HEK293T (cell line): Measurements from ENCODE around the gene BEAN1.

Experiments
- ARNT ChIP-seq: fragments of 450-650 bp; IDR thresholded peaks from 2 replicates; pipeline ENCODE4 v1.6.1; 2017; ENCODE audit warnings: mild to moderate bottlenecking
- ELF4 ChIP-seq: fragments of 450-650 bp; IDR thresholded peaks from 2 replicates; pipeline ENCODE4 v1.6.1; 2017; ENCODE audit warnings: antibody characterized with exemption
- FOXA1 ChIP-seq: fragments of 450-650 bp; IDR thresholded peaks from 2 replicates; pipeline ENCODE4 v1.6.1; 2016; ENCODE audit warnings: mild to moderate bottlenecking
- FOXM1 ChIP-seq: fragments of 450-650 bp; IDR thresholded peaks from 2 replicates; pipeline ENCODE4 v1.6.1; 2017; ENCODE audit warnings: mild to moderate bottlenecking, borderline replicate concordance
- LEF1 ChIP-seq: fragments of 450-650 bp; IDR thresholded peaks from 2 replicates; pipeline ENCODE4 v1.6.1; 2017; ENCODE audit warnings: mild to moderate bottlenecking, borderline replicate concordance
- NFRKB ChIP-seq: fragments of 450-650 bp; IDR thresholded peaks from 2 replicates; pipeline ENCODE4 v1.6.1; 2016; ENCODE audit warnings: mild to moderate bottlenecking, moderate library complexity
- PKNOX1 ChIP-seq: fragments of 450-650 bp; IDR thresholded peaks from 2 replicates; pipeline ENCODE4 v1.6.1; 2016
- SP1 ChIP-seq: fragments of 450-650 bp; IDR thresholded peaks from 2 replicates; pipeline ENCODE4 v1.6.1; 2017
- SUZ12 ChIP-seq: fragments of 450-650 bp; IDR thresholded peaks from 2 replicates; pipeline ENCODE4 v1.6.1; 2016; ENCODE audit warnings: mild to moderate bottlenecking
- TARDBP ChIP-seq: fragments of 450-650 bp; IDR thresholded peaks from 2 replicates; pipeline ENCODE4 v1.6.1; 2016
- ZNF384 ChIP-seq: fragments of 450-650 bp; IDR thresholded peaks from 2 replicates; pipeline ENCODE4 v1.6.1; 2016

- no peak for TF ChIP-seq SP1
- TF ChIP-seq FOXM1, result no peak
- no peak for TF ChIP-seq TARDBP
- TF ChIP-seq ARNT, result no peak
- no peak for TF ChIP-seq NFRKB
- TF ChIP-seq ELF4, result no peak
- TF ChIP-seq FOXA1, result no peak
- no peak for TF ChIP-seq LEF1
- TF ChIP-seq ZNF384, result no peak
- no peak for TF ChIP-seq SUZ12
- no peak for TF ChIP-seq PKNOX1
Measured at GRCh38 chr16:66378741-66379570, 48.1 kb upstream of the BEAN1 start.
